HFFc6 (cell line): ENCODE measurements around the gene ZNF443. TPM values are rescaled to one million over a fixed set of nuclear protein-coding genes. Genes with fewer than 3 reads are reported as not detected.
"Not testable (repeated sequence)": the region's sequence is repeated elsewhere in the genome, so short reads cannot be mapped to it uniquely, and the experiment has no call there.

ENCODE experiments used
- DNase-seq: peaks from one replicate; pipeline ENCODE4 v3.0.0-alpha.2; 2018
- H3K27ac Mint-ChIP-seq: 2 replicates; pipeline ENCODE4 v1.8.0; 2020; ENCODE audit warnings: mild to moderate bottlenecking, mixed read lengths
- H3K27me3 Mint-ChIP-seq: 2 replicates; pipeline ENCODE4 v1.8.0; 2021; ENCODE audit warnings: mild to moderate bottlenecking, moderate library complexity, mixed read lengths; ENCODE audit not compliant: insufficient read depth
- H3K36me3 Mint-ChIP-seq: 2 replicates; pipeline ENCODE4 v1.8.0; 2021; ENCODE audit warnings: low read depth, mixed read lengths
- H3K4me1 Mint-ChIP-seq: 2 replicates; pipeline ENCODE4 v1.8.0; 2020; ENCODE audit warnings: low read depth, mixed read lengths
- H3K4me3 Mint-ChIP-seq: 2 replicates; pipeline ENCODE4 v1.8.0; 2020; ENCODE audit warnings: mild to moderate bottlenecking, moderate library complexity, mixed read lengths
- H3K9me3 Mint-ChIP-seq: 2 replicates; pipeline ENCODE4 v1.8.0; 2020; ENCODE audit warnings: mild to moderate bottlenecking, mixed read lengths
- total RNA-seq, 6 experiments: library from RNA; stranded (reverse); fragmentation: NEBNext Ultra II Directional; extraction: Animal tissue kit (Norgen Biotek cat#: 25700); gene quantifications; 2 replicates in 1 of 6; 3 replicates in 5 of 6; pipeline ENCODE4 v1.2.3, GENCODE V29; 2021
- TF ChIP-seq, protein P1 (sequence below): fragments of 200-600 bp; sonication (generic); IDR thresholded peaks from 2 replicates; pipeline ENCODE4 v1.5.0; 2021; ENCODE audit warnings: antibody characterized with exemption, mild to moderate bottlenecking

The ZNF443 gene
- total RNA-seq, 6 experiments from 2014 or later: 1.1 to 1.8 (median 1.5) TPM

DNA sequence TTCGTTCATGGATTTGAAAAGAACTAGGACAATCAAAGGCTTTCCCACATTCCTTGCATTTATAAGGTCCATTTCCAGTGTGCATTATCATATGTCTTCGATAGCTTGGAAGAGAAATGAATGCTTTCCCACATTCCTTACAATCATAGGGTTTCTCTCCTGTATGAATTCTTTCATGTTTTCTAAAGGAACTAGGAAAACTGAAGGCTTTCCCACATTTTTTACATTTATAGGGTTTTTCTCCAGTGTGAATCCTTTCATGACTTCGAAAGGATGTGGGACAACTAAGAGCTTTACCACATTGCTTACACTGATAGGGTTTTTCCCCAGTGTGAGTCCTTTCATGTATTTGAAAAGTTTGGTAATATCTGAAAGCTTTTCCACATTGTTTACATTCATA lies 23.9 kb upstream of the ZNF443 start:
- peaks cover 83% of the 10 kb centered on the region for H3K9me3 Mint-ChIP-seq
- H3K4me3 Mint-ChIP-seq: no peak overlapping the region
- TF ChIP-seq, protein P1, sequence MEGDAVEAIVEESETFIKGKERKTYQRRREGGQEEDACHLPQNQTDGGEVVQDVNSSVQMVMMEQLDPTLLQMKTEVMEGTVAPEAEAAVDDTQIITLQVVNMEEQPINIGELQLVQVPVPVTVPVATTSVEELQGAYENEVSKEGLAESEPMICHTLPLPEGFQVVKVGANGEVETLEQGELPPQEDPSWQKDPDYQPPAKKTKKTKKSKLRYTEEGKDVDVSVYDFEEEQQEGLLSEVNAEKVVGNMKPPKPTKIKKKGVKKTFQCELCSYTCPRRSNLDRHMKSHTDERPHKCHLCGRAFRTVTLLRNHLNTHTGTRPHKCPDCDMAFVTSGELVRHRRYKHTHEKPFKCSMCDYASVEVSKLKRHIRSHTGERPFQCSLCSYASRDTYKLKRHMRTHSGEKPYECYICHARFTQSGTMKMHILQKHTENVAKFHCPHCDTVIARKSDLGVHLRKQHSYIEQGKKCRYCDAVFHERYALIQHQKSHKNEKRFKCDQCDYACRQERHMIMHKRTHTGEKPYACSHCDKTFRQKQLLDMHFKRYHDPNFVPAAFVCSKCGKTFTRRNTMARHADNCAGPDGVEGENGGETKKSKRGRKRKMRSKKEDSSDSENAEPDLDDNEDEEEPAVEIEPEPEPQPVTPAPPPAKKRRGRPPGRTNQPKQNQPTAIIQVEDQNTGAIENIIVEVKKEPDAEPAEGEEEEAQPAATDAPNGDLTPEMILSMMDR: no peak
- no peaks in the 10 kb centered on the region for H3K27me3 Mint-ChIP-seq
- DNase-seq: no peak
- H3K27ac Mint-ChIP-seq: no peak overlapping the region
- no peaks in the 10 kb centered on the region for H3K4me1 Mint-ChIP-seq
- H3K36me3 Mint-ChIP-seq: peaks cover 40% of the 10 kb centered on the region

DNA sequence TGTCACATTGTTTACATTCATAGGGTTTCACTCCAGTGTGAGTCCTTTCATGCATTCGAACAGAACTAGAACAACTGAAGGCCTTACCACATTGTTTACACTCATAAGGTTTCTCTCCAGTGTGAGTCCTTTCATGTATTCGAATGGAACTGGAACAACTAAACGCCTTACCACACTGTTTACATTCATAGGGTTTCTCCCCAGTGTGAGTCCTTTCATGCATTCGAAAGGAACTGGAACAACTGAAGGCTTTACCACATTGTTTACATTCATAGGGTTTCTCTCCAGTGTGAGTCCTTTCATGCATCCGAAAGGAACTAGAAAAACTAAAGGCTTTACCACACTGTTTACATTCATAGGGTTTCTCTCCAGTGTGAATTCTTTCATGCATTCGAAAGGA lies 23.3 kb upstream of the ZNF443 start:
- not testable (repeated sequence) for H3K4me3 Mint-ChIP-seq, H3K27ac Mint-ChIP-seq, DNase-seq, H3K4me1 Mint-ChIP-seq, H3K27me3 Mint-ChIP-seq
- Mint-ChIP-seq H3K36me3 (peaks cover 46% of the 10 kb centered on the region), H3K9me3 (peaks cover 83% of the 10 kb centered on the region)

DNA sequence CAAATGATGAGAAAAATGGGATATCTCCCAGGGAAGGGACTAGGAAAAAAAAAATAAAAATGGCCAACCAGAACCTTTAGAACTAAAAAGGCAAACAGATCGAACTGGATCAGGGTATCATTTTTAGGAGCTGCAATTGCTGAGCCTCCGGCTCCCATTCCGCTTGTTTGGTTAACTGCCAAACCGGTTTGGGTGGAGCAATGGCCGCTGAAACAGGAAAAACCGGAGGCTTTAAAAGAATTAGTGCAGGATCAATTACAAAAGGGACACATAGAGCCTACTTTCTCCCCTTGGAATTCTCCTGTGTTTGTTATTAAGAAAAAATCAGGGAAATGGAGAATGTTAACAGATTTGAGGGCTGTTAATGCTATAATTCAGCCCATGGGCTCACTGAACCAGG lies 12.7 kb upstream of the ZNF443 start:
- H3K4me3 Mint-ChIP-seq: no peak overlapping the region
- no peak for DNase-seq
- no peaks in the 10 kb centered on the region for H3K27me3 Mint-ChIP-seq
- no peaks in the 10 kb centered on the region for H3K4me1 Mint-ChIP-seq
- peaks cover 64% of the 10 kb centered on the region for H3K9me3 Mint-ChIP-seq
- H3K36me3 Mint-ChIP-seq: peaks cover 29% of the 10 kb centered on the region
- TF ChIP-seq, protein P1: no peak
- no peak overlapping the region for H3K27ac Mint-ChIP-seq

DNA sequence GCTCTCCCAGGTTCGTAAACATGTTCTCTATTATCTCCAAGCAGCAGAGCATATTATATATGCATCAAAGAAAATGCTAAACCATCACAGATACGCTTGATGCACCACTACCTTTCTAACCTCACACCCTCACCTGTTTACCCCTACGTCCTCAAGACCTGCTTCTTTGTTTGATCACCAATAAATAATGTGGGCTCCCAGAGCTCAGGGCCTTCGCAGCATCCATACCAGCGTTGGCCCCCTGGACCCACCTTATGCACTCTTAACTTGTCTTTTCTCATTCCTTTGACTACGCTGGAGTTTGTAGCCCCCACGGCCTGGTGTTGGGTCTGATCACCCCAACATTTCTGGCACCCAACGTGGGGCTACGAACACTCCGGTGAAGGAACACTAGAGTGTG lies 10.0 kb upstream of the ZNF443 start:
- Mint-ChIP-seq H3K27ac (no peak overlapping the region), H3K27me3 (no peaks in the 10 kb centered on the region), H3K9me3 (peaks cover 62% of the 10 kb centered on the region), H3K4me1 (no peaks in the 10 kb centered on the region), H3K36me3 (peaks cover 22% of the 10 kb centered on the region), H3K4me3 (no peak overlapping the region)
- DNase-seq: no peak
- TF ChIP-seq, protein P1: no peak

DNA sequence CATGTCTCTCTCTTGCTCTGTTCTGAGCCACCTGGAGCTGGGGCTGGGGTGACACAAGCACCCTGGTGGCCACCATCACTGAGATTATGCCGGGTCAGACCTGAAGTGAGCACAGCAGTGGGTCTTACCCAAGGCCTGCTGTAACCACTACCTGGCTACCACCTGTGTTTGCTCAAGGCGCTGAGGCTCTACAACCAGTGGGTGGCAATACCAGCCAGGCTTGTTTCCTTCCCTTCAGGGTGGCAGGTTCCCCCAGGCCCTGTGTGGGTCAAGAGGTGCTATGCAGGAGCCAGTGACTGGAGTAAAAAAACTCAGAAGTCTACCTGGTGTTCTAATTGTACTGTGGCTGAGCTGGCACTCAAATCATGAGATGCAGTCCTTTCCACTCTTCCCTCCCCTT lies 8.0 kb upstream of the ZNF443 start:
- Mint-ChIP-seq H3K9me3 (peaks cover 72% of the 10 kb centered on the region), H3K36me3 (peaks cover 30% of the 10 kb centered on the region)

DNA sequence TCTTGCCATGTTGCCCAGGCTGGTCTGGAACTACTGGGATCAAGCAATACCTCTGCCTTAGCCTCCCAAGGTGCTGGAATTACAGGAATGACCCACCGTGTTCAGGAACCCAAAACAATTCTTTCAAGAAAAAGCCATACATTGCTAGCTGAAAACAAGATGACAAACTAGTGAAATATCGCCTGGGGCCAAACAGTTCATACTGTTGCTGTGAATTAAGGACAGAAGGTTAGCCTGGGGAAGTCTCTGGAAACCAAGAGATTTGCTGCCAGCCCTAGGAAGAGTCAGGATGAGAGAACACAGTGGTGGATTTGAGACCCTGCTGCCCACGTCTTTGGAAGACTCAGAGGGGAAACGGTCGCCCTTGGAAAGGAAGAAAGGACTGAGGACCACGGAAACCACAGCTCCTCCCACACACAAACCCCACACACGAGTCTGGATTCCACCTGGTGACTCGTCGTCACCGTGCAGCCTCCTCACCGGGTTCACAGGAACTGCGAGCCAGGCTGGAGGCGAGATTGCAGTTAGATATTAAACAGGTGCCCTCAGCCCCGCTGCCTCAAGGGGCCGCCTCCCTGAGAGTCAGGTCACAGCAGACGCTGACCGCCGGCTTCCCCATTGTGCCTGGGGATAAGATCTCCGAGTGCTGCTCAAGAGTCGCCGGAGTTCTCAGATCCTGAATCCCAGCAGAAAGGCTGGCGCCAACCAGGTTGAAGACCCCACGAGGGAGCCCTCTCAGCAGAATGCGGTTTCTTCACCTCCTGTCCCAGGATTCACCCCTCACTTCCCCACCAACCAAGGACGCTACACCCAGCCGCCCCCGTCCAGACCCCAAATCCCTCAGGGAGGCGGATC lies 908 bp downstream of the ZNF443 start:
- peak; percentile 45 for DNase-seq
- Mint-ChIP-seq H3K4me3 (peak overlapping the region; percentile 96), H3K9me3 (peaks cover 41% of the 10 kb centered on the region), H3K27ac (peak overlapping the region; percentile 80), H3K36me3 (peaks cover 30% of the 10 kb centered on the region)
- H3K27me3 Mint-ChIP-seq, H3K4me1 Mint-ChIP-seq: not testable (repeated sequence)
- TF ChIP-seq, protein P1: peak; percentile 23; the same call in 1 of the 2 replicates

More for the DNA sequence above, 8.0 kb upstream of the ZNF443 start:
- H3K27me3 Mint-ChIP-seq: no peaks in the 10 kb centered on the region
- H3K4me3 Mint-ChIP-seq: no peak overlapping the region
- DNase-seq: no peak
- H3K4me1 Mint-ChIP-seq: no peaks in the 10 kb centered on the region
- no peak overlapping the region for H3K27ac Mint-ChIP-seq
- TF ChIP-seq, protein P1: no peak

DNA sequence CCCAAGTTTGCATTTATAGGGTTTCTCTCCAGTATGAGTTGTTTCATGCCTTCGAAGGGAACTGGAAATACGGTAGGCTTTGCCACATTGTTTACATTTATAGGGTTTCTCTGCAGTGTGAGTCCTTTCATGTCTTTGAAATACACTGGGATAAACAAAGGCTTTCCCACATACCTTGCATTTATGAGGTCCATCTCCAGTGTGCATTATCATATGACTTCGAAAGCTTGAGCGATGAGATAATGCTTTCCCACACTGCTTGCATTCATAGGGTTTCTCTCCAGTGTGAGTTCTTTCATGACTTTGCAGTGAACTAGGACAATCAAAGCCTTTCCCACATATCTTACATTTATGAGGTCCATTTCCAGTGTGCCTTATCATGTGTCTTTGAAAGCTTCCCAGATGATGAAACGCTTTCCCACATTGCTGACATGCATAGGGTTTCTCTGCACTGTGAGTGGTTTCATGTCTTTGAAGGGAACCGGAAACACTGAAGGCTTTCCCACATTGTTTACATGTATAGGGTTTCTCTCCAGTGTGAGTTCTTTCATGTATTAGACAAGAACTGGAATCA lies 10.0 kb downstream of the ZNF443 start:
- not testable (repeated sequence) for H3K4me1 Mint-ChIP-seq, H3K27me3 Mint-ChIP-seq, H3K4me3 Mint-ChIP-seq, DNase-seq, H3K27ac Mint-ChIP-seq
- Mint-ChIP-seq H3K36me3 (peaks cover 69% of the 10 kb centered on the region), H3K9me3 (peaks cover 74% of the 10 kb centered on the region)
